HG03354 (cell line): ENCODE measurements around the gene FAM124A.

Experiments used
- ATAC-seq: cut with Tn5 transposase; IDR thresholded peaks from one replicate; pipeline ENCODE4 v1.9.1; 2021; ENCODE audit warnings: mild to moderate bottlenecking; ENCODE audit not compliant: unreplicated experiment, poor library complexity, severe bottlenecking

The FAM124A gene

GRCh38 chr13:51291341-51291740, 69.1 kb downstream of the FAM124A start:
- ATAC-seq, result no peak

GRCh38 chr13:51292000-51292565, 69.9 kb downstream of the FAM124A start:
- ATAC-seq, result no peak

- no peak for ATAC-seq
These were observed 75.4 kb downstream of the FAM124A start for GRCh38 chr13:51297556-51297955.

GRCh38 chr13:51298812-51299211, 76.6 kb downstream of the FAM124A start:
- no peak for ATAC-seq

- ATAC-seq, result no peak
These were observed 80.9 kb downstream of the FAM124A start for GRCh38 chr13:51303063-51303552.

GRCh38 chr13:51303882-51304281, 81.7 kb downstream of the FAM124A start:
- ATAC-seq, result no peak

- no peak for ATAC-seq
These were observed 83.2 kb downstream of the FAM124A start for GRCh38 chr13:51305271-51305967.

- ATAC-seq, result no peak
These were observed 86.6 kb downstream of the FAM124A start for GRCh38 chr13:51308781-51309180.

GRCh38 chr13:51311231-51311630, 89.0 kb downstream of the FAM124A start:
- ATAC-seq, result no peak

GRCh38 chr13:51311957-51312520, 89.8 kb downstream of the FAM124A start:
- ATAC-seq, result no peak

GRCh38 chr13:51313619-51314018, 91.4 kb downstream of the FAM124A start:
- no peak for ATAC-seq

GRCh38 chr13:51317262-51317661, 95.1 kb downstream of the FAM124A start:
- ATAC-seq, result no peak

- no peak for ATAC-seq
These were observed 95.8 kb downstream of the FAM124A start for GRCh38 chr13:51318015-51318414.

- ATAC-seq, result no peak
These were observed 96.7 kb downstream of the FAM124A start for GRCh38 chr13:51318876-51319275.

GRCh38 chr13:51321836-51322235, 99.6 kb downstream of the FAM124A start:
- no peak for ATAC-seq

GRCh38 chr13:51322826-51323225, 100.6 kb downstream of the FAM124A start:
- no peak for ATAC-seq

GRCh38 chr13:51323824-51324511, 101.8 kb downstream of the FAM124A start:
- ATAC-seq, result no peak

GRCh38 chr13:51324714-51325420, 102.7 kb downstream of the FAM124A start:
- ATAC-seq, result peak; percentile 57

GRCh38 chr13:51325837-51326236, 103.6 kb downstream of the FAM124A start:
- no peak for ATAC-seq

GRCh38 chr13:51326777-51327176, 104.6 kb downstream of the FAM124A start:
- ATAC-seq, result no peak
